Measurements from ENCODE around the gene CARD14.
"Not testable (repeated sequence)": the region's sequence is repeated elsewhere in the genome, so short reads cannot be mapped to it uniquely, and the experiment has no call there.

CARD14 gene

GRCh38 chr17:80187090-80187489 lies 17.3 kb downstream of the CARD14 start:
- DNase-seq, result no peak

- no peak for DNase-seq
These were observed 17.7 kb downstream of the CARD14 start for GRCh38 chr17:80187515-80187941.

- DNase-seq, result no peak
These were observed 19.8 kb downstream of the CARD14 start for GRCh38 chr17:80189611-80190010.

GRCh38 chr17:80190716-80191115 lies 20.9 kb downstream of the CARD14 start:
- no peak for DNase-seq

GRCh38 chr17:80191192-80191591 lies 21.4 kb downstream of the CARD14 start:
- no peak for DNase-seq

- DNase-seq, result no peak
These were observed 22.2 kb downstream of the CARD14 start for GRCh38 chr17:80191865-80192661.

GRCh38 chr17:80195141-80195540 lies 25.3 kb downstream of the CARD14 start:
- no peak for DNase-seq

- DNase-seq, result no peak
These were observed 26.1 kb downstream of the CARD14 start for GRCh38 chr17:80195671-80196529.

- DNase-seq, result no peak
These were observed 26.8 kb downstream of the CARD14 start for GRCh38 chr17:80196652-80197051.

- no peak for DNase-seq
These were observed 28.4 kb downstream of the CARD14 start for GRCh38 chr17:80198144-80198661.

- not testable (repeated sequence) for DNase-seq
These were observed 29.5 kb downstream of the CARD14 start for GRCh38 chr17:80199295-80199694.

- no peak for DNase-seq
These were observed 31.6 kb downstream of the CARD14 start for GRCh38 chr17:80201446-80201845.

- DNase-seq, result no peak
These were observed 32.4 kb downstream of the CARD14 start for GRCh38 chr17:80202197-80202596.

- DNase-seq, result no peak
These were observed 33.7 kb downstream of the CARD14 start for GRCh38 chr17:80203471-80203963.

GRCh38 chr17:80204626-80205468 lies 35.0 kb downstream of the CARD14 start:
- DNase-seq, result no peak

GRCh38 chr17:80205811-80206210 lies 36.0 kb downstream of the CARD14 start:
- no peak for DNase-seq

- DNase-seq, result no peak
These were observed 38.2 kb downstream of the CARD14 start for GRCh38 chr17:80208050-80208449.

GRCh38 chr17:80209765-80210164 lies 39.9 kb downstream of the CARD14 start:
- no peak for DNase-seq

- DNase-seq, result no peak
These were observed 40.7 kb downstream of the CARD14 start for GRCh38 chr17:80210348-80211108.

- DNase-seq, result no peak
These were observed 42.3 kb downstream of the CARD14 start for GRCh38 chr17:80212109-80212508.

- no peak for DNase-seq
These were observed 42.7 kb downstream of the CARD14 start for GRCh38 chr17:80212511-80212910.
